Caco-2 (cell line): ENCODE data around the gene AZU1. TPM values are rescaled to one million over a fixed set of nuclear protein-coding genes. Genes with fewer than 3 reads are reported as not detected.
A peak's percentile ranks its signal among the peaks of the same experiment; 100 is the strongest.

ENCODE experiments used
- BruUV-seq: library from RNA; stranded (reverse); fragments of 400-500 nt; replicated peaks from 2 replicates; lab custom pipeline; 2021; lab: Mats Ljungman, UMichigan
- CTCF ChIA-PET: fragments of 300-600 bp; sonication (Branson Sonifier 250); formaldehyde crosslinking; loops from one replicate; lab custom pipeline; 2022; ENCODE audit warnings: antibody characterized with exemption; lab: Charles Lee
- POLR2A ChIA-PET: fragments of 300-600 bp; sonication (Branson Sonifier 250); formaldehyde crosslinking; loops from one replicate; lab custom pipeline; 2022; ENCODE audit warnings: antibody characterized with exemption; lab: Charles Lee
- DNase-seq, 2 experiments: peaks; one replicate each; pipeline versions ENCODE4 v3.0.0 to v3.0.0-alpha.2; 2020 to 2022
- H3K27me3 ChIP-seq: replicated peaks from 2 replicates; pipeline ENCODE4 v1.6.0; 2011; ENCODE audit warnings: low read length; ENCODE audit not compliant: control insufficient read depth, insufficient read depth
- H3K36me3 ChIP-seq: 2 replicates; pipeline ENCODE4 v1.5.1; 2011; ENCODE audit warnings: low read length; ENCODE audit not compliant: control insufficient read depth, insufficient read depth
- H3K4me1 ChIP-seq: fragments of 250-450 bp; sonication (Bioruptor Pico); 2 replicates; pipeline ENCODE4 v1.5.1; 2020; ENCODE audit warnings: mild to moderate bottlenecking
- H3K4me3 ChIP-seq: 2 replicates; pipeline ENCODE4 v1.5.1; 2011; ENCODE audit warnings: low read depth, mild to moderate bottlenecking, control low read depth, low read length
- H3K9me3 ChIP-seq: fragments of 250-450 bp; sonication (Bioruptor Pico); 2 replicates; pipeline ENCODE4 v1.5.1; 2020; ENCODE audit warnings: mild to moderate bottlenecking, moderate library complexity
- H3K27ac Mint-ChIP-seq: one replicate; pipeline ENCODE4 v1.8.0; 2022; ENCODE audit warnings: mixed read lengths; ENCODE audit not compliant: unreplicated experiment
- H3K27me3 Mint-ChIP-seq: one replicate; pipeline ENCODE4 v1.8.0; 2022; ENCODE audit warnings: mixed read lengths; ENCODE audit not compliant: insufficient read depth, unreplicated experiment
- H3K36me3 Mint-ChIP-seq: one replicate; pipeline ENCODE4 v1.8.0; 2022; ENCODE audit warnings: mild to moderate bottlenecking, mixed read lengths; ENCODE audit not compliant: insufficient read depth, unreplicated experiment
- H3K4me1 Mint-ChIP-seq: one replicate; pipeline ENCODE4 v1.8.0; 2022; ENCODE audit warnings: low read depth, mixed read lengths; ENCODE audit not compliant: unreplicated experiment
- H3K4me3 Mint-ChIP-seq: one replicate; pipeline ENCODE4 v1.8.0; 2022; ENCODE audit warnings: mild to moderate bottlenecking, moderate library complexity, mixed read lengths; ENCODE audit not compliant: unreplicated experiment
- H3K9me3 Mint-ChIP-seq: one replicate; pipeline ENCODE4 v1.8.0; 2022; ENCODE audit warnings: mixed read lengths; ENCODE audit not compliant: unreplicated experiment
- intact Hi-C: fragments of 100-400 bp; cut with micrococcal nuclease; formaldehyde crosslinking; loops from one replicate; pipeline ENCODE4 v1.10.0; 2022; ENCODE audit not compliant: unreplicated experiment
- total RNA-seq: library from RNA; stranded (reverse); gene quantifications from 2 replicates; pipeline ENCODE4 v1.2.3, GENCODE V29; 2022
- TF ChIP-seq, protein P1 (sequence below), 2 experiments: fragments of 200-600 bp in 1 of 2; IDR thresholded peaks; 1 replicate in 1 of 2; 2 replicates in 1 of 2; pipeline versions ENCODE4 v1.5.1 to v1.8.0; 2011 to 2022; ENCODE audit warnings: antibody characterized with exemption in 1 of 2, control low read depth in 1 of 2, inconsistent platforms in 1 of 2, low read depth in 1 of 2, low read length in 1 of 2, mild to moderate bottlenecking in 1 of 2, moderate library complexity in 1 of 2; ENCODE audit not compliant: insufficient read depth in 1 of 2, severe bottlenecking in 1 of 2, unreplicated experiment in 1 of 2

AZU1 gene
- total RNA-seq, 1 experiment from 2014 or later: not detected

DNA sequence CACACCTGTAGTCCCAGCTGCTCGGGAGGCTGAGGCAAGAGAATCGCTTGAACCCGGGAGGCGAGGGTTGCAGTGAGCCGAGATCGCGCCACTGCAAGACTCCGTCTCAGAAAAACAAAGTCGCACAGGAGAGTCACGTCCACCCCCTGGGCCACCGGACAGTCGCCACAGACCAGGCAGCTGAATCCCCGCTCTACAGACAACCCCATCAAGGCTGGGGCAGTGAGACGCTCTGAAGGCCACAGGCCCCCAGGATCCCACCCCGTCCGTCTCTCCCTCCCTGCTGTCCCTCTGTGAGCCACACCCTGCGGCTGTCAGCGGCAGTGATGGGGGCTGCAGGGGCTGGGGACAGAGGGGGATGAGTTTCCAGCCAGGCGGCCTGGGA lies 45.8 kb upstream of the AZU1 start:
- TF ChIP-seq, protein P1, sequence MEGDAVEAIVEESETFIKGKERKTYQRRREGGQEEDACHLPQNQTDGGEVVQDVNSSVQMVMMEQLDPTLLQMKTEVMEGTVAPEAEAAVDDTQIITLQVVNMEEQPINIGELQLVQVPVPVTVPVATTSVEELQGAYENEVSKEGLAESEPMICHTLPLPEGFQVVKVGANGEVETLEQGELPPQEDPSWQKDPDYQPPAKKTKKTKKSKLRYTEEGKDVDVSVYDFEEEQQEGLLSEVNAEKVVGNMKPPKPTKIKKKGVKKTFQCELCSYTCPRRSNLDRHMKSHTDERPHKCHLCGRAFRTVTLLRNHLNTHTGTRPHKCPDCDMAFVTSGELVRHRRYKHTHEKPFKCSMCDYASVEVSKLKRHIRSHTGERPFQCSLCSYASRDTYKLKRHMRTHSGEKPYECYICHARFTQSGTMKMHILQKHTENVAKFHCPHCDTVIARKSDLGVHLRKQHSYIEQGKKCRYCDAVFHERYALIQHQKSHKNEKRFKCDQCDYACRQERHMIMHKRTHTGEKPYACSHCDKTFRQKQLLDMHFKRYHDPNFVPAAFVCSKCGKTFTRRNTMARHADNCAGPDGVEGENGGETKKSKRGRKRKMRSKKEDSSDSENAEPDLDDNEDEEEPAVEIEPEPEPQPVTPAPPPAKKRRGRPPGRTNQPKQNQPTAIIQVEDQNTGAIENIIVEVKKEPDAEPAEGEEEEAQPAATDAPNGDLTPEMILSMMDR (IDR thresholded peaks at IDR 0.05; ENCODE audit: insufficient read depth in 1 of 2, low read depth in 1 of 2, low read length in 1 of 2, severe bottlenecking in 1 of 2, unreplicated experiment in 1 of 2): no peak
- no TSS peak for BruUV-seq
- H3K27me3 ChIP-seq: no peaks in the 10 kb centered on the region
- H3K9me3 ChIP-seq: no peaks in the 10 kb centered on the region
- peaks cover 6% of the 10 kb centered on the region for H3K4me1 Mint-ChIP-seq
- H3K36me3 Mint-ChIP-seq: peaks cover 62% of the 10 kb centered on the region
- peak overlapping the region; percentile 91 for H3K27ac Mint-ChIP-seq
- H3K36me3 ChIP-seq: no peaks in the 10 kb centered on the region
- ChIA-PET POLR2A (interaction anchor here (0.6 to 1.5 kb wide), 4 partner anchors 10 to 487 kb away, joined by 3 to 7 read pairs (median 6); partner anchors contain the start of gene CIRBP), CTCF (no interaction called here)
- no peaks in the 10 kb centered on the region for H3K9me3 Mint-ChIP-seq
- intact Hi-C loops: no loop called here
- H3K4me3 Mint-ChIP-seq: peak overlapping the region; percentile 94
- peak overlapping the region; percentile 42 for H3K4me3 ChIP-seq
- H3K27me3 Mint-ChIP-seq: no peaks in the 10 kb centered on the region
- DNase-seq: no peak
- peaks cover 12% of the 10 kb centered on the region for H3K4me1 ChIP-seq

DNA sequence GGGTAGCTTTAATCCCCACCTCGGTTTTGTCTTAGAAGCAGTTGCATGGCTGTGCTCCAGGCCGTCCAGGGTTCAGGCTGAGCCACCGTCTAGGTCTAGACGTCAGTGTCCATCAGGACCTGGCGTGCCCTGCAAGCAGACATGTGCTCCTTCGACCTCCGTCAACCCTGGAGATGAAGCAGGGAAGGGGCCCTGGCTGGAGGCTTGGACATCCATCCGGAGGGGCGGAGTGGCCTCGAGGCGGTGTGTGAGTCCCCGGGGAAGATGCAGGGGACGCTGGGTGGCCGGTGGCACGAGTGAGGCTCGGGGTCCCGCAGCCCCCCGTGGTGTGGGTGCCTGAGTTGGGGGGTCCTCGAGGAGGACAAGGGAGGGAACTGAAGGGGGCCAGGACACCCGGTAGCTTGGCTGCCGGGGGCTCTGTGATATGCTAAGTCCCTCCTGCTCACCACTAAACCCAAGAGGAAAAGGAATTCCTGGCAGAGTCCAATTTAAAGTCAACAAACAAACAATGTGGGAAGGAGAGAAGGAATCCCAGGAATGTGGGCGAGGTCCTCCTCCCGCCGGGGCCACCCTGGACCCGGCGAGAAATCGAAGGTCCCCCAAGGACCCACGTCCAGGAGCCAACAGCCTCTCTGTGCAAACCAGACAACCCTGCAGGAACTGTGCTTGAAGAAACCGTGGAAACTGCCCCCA lies 45.3 kb upstream of the AZU1 start:
- DNase-seq: peak; percentile 83 to 87
- Histone ChIP-seq H3K9me3 (no peaks in the 10 kb centered on the region), H3K27me3 (no peaks in the 10 kb centered on the region), H3K36me3 (no peaks in the 10 kb centered on the region), H3K4me1 (peaks cover 12% of the 10 kb centered on the region), H3K4me3 (peak overlapping the region; percentile 42)
- peak overlapping the region; percentile 94 for H3K4me3 Mint-ChIP-seq
- TF ChIP-seq, protein P1 (IDR thresholded peaks at IDR 0.05; ENCODE audit: insufficient read depth in 1 of 2, low read depth in 1 of 2, low read length in 1 of 2, severe bottlenecking in 1 of 2, unreplicated experiment in 1 of 2): no peak
- TSS peak; percentile 83 for BruUV-seq
- ChIA-PET CTCF (no interaction called here), POLR2A (interaction anchor here (0.6 to 1.5 kb wide), 5 partner anchors 10 to 487 kb away, joined by 3 to 7 read pairs (median 6); partner anchors contain the start of gene CIRBP)
- H3K27ac Mint-ChIP-seq: peak overlapping the region; percentile 91
- H3K27me3 Mint-ChIP-seq: no peaks in the 10 kb centered on the region
- no peaks in the 10 kb centered on the region for H3K9me3 Mint-ChIP-seq
- H3K36me3 Mint-ChIP-seq: peaks cover 66% of the 10 kb centered on the region
- intact Hi-C loops: no loop called here
- peaks cover 6% of the 10 kb centered on the region for H3K4me1 Mint-ChIP-seq

DNA sequence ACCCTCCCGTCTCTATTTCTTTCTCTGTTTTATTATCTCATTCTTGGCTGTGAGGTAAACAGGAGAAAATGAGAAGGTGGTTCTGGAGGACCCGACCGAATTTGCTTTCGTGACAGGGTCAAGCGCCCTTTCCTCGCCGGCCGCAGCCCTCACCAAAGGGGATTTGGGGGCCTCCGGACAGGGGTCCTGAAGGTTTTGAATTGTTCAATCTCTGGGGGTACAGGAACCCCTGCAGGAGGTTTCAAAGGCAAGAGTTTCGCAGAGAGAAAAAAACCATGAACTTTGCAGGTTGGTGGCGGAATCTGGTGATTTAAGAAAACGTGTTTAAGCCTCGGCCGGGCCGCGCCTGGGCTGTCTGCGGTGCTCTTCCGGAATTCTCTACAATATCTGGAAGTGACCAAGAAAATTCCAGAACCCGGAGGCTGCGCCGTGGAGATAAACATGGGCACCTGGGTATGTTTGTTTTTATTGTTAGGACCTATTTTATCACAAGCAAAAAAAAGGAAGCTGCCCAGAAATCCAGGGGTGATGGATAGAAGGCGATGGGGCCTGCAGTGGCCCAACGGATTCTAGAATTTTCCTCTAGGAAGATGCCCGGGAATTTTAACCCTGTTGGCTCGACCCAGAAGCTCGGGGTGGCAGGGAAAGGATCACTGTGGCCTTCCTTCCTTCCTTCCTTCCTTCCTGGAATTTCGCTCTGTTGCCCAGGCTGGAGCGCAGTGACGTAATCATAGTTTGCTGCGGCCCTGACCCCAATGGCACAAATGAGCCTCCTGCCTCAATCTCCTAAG lies 44.6 kb upstream of the AZU1 start:
- H3K27me3 Mint-ChIP-seq: no peaks in the 10 kb centered on the region
- peaks cover 6% of the 10 kb centered on the region for H3K4me1 Mint-ChIP-seq
- H3K27me3 ChIP-seq: no peaks in the 10 kb centered on the region
- no peak for DNase-seq
- peaks cover 74% of the 10 kb centered on the region for H3K36me3 Mint-ChIP-seq
- no peaks in the 10 kb centered on the region for H3K9me3 Mint-ChIP-seq
- peak overlapping the region; percentile 42 for H3K4me3 ChIP-seq
- TF ChIP-seq, protein P1 (IDR thresholded peaks at IDR 0.05; ENCODE audit: insufficient read depth in 1 of 2, low read depth in 1 of 2, low read length in 1 of 2, severe bottlenecking in 1 of 2, unreplicated experiment in 1 of 2): no peak
- no peaks in the 10 kb centered on the region for H3K9me3 ChIP-seq
- TSS peak; percentile 92 for BruUV-seq
- ChIA-PET POLR2A (interaction anchor here (0.5 to 1.5 kb wide), 3 partner anchors 9 to 60 kb away, joined by 4 to 7 read pairs (median 6); no protein-coding TSS in a partner anchor), CTCF (no interaction called here)
- no peaks in the 10 kb centered on the region for H3K36me3 ChIP-seq
- peaks cover 12% of the 10 kb centered on the region for H3K4me1 ChIP-seq
- H3K4me3 Mint-ChIP-seq: peak overlapping the region; percentile 94
- H3K27ac Mint-ChIP-seq: peak overlapping the region; percentile 91
- intact Hi-C loops: no loop called here
